GM11168 (cell line): ENCODE results near the gene ZCWPW2.

Source experiments
- in situ Hi-C: fragments of 300-500 bp; cut with MboI; formaldehyde crosslinking; loops from one replicate; pipeline ENCODE4 v1.12.0; 2022; ENCODE audit warnings: low sequenced_read_pairs; ENCODE audit not compliant: unreplicated experiment

The ZCWPW2 gene

DNA sequence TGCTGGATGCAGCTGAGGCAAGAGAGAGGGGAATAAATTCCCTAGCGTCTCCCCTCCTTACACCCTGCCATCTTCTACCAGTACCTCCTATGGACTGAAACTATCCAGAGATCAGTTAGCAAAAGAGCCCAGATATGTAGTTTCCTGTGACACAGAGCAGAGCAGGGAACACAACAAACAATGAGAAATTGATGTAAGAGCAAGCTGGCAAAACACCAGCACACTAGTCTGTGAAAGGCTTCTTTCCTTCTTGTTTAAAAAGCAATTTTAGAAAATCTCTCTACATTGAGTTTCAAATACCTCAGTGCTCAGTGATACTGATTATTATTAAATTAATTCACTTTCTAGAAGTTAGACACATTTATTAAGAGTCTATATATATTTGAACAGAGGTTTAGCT is 215.7 kb downstream of the ZCWPW2 start:
- in situ Hi-C loops: no loop called here

GRCh38 chr3:28569357-28569756 is 220.8 kb downstream of the ZCWPW2 start:
- in situ Hi-C loops: no loop called here

- in situ Hi-C loops: no loop called here
Measured at GRCh38 chr3:28574036-28574435, 225.5 kb downstream of the ZCWPW2 start.

- in situ Hi-C loops: no loop called here
Measured at GRCh38 chr3:28575100-28575745, 226.7 kb downstream of the ZCWPW2 start.
